Skeletal muscle cell (primary cell): ENCODE results near the gene CLASP1.

Source experiments
- DNase-seq: peaks from one replicate; pipeline ENCODE4 v3.0.0-alpha.2; 2010; ENCODE audit warnings: low read depth
- H3K4me3 ChIP-seq: 2 replicates; pipeline ENCODE4 v1.5.1; 2011; ENCODE audit warnings: low read depth, mild to moderate bottlenecking, control low read depth, low read length, moderate library complexity

CLASP1 gene

DNA sequence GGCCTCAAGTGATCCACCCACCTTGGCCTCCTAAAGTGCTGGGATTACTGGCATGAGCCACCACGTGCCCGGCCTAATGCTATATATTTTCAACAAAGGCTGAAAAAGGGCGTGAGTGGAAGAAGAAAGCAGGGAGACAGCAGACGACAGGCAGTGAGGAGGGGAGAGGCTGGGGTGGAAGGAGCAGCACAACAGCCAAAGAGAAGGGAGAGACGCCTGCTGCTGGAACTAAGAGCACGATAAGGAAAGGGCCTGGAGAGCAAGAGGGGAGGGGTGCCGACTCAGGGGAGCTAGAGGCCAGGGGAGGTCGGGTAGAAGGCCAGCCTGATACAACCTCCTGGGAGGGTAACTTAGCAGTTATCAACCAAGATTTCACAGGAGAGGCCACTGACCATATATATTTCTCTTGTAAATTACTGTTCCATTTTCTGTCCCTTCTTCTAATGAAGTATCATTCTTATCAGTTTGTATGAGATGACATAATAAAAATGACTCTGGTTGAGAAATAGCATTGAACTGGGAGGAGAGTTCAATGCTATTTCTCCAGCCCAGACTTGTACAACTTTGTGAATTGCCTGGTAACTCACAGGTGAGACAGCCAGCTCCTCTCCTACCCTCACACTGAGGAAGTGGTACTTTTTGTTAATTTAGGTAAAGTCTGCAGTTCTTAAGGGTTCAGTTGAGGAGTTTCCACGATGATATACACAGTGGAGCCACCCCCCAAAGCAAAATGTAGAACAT lies 124.4 kb downstream of the CLASP1 start:
- no peak overlapping the region for H3K4me3 ChIP-seq
- DNase-seq = no peak

GRCh38 chr2:121521359-121521758 lies 127.9 kb downstream of the CLASP1 start:
- DNase-seq = peak; percentile 47
- no peak overlapping the region for H3K4me3 ChIP-seq

DNA sequence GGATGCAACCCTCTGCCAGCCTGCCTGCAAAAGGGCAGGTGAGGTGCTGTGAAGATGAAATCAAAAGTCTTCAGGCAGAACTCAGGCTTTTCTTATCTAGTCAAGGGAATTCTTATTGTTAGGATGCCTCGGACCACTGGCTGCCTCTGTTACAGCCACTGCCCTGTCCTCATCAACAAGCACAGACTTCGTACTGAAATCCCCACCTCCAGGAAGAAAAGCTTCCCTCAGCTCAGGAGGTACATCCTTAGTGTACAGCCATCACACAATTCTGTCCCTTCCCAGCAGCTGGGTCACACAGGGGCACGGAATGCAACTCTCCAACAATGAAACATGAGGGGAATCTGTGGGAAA lies 128.6 kb downstream of the CLASP1 start:
- DNase-seq = no peak
- H3K4me3 ChIP-seq = no peak overlapping the region

- no peak overlapping the region for H3K4me3 ChIP-seq
- no peak for DNase-seq
Measured at GRCh38 chr2:121519732-121520640, 129.3 kb downstream of the CLASP1 start.

- no peak overlapping the region for H3K4me3 ChIP-seq
- no peak for DNase-seq
Measured at GRCh38 chr2:121519153-121519552, 130.1 kb downstream of the CLASP1 start.

- H3K4me3 ChIP-seq = no peak overlapping the region
- no peak for DNase-seq
Measured at GRCh38 chr2:121513597-121514333, 135.5 kb downstream of the CLASP1 start.

- no peak overlapping the region for H3K4me3 ChIP-seq
- no peak for DNase-seq
Measured at GRCh38 chr2:121510857-121511256, 138.4 kb downstream of the CLASP1 start.

DNA sequence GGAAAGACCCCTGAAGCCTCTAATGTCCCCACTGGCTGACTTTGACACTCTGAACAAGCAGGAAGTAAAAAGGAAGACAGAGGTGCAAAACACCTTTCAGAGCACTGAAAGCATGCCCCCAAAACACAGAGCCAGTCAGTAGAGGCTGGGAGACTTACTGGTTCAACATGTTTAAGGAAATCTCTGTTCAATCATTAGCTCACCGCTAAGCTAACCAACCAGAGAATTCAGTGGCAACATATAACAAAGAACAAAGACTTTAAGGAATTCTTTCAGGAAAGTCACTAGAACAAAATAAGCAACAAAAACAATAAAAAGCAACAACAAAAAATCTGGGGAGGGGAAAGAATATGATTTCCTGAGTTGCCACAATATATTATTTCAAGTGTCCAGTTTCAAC lies 142.6 kb downstream of the CLASP1 start:
- H3K4me3 ChIP-seq = no peak overlapping the region

DNA sequence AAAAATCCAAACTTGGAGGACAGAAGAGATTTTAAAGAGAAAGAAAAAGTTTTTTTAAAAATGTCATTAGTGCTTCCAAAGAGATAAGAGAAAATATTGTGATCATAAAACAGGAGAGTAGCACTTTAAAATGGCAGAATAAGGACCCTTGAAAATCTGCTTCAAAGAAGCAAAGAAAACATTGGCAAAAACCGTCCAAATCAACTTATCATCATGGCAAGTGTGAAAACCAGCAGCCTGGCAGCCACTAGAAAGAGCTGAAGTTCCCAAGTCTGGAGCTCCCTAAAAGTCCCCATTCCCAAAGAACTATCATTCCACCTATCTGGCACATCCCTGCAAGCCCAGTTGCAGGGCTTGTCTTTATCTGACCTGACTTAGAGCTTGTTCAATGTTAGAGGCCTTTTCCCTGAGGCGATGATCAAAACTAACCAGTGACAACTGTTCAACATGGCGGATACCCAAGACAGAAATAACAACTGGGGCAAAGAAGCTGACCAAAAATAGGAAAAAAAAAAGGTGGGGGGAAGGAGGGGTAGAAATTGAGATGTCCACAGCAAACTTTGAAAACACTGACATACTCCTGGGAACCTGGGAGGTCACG lies 143.2 kb downstream of the CLASP1 start:
- DNase-seq = no peak
- no peak overlapping the region for H3K4me3 ChIP-seq

More for the DNA sequence above, 142.6 kb downstream of the CLASP1 start:
- DNase-seq = no peak

- no peak overlapping the region for H3K4me3 ChIP-seq
- DNase-seq = peak; percentile 79
Measured at GRCh38 chr2:121505005-121505404, 144.3 kb downstream of the CLASP1 start.

GRCh38 chr2:121504316-121504715 lies 144.9 kb downstream of the CLASP1 start:
- no peak for DNase-seq
- H3K4me3 ChIP-seq = no peak overlapping the region

- no peak overlapping the region for H3K4me3 ChIP-seq
- peak; percentile 43 for DNase-seq
Measured at GRCh38 chr2:121502781-121503180, 146.5 kb downstream of the CLASP1 start.

DNA sequence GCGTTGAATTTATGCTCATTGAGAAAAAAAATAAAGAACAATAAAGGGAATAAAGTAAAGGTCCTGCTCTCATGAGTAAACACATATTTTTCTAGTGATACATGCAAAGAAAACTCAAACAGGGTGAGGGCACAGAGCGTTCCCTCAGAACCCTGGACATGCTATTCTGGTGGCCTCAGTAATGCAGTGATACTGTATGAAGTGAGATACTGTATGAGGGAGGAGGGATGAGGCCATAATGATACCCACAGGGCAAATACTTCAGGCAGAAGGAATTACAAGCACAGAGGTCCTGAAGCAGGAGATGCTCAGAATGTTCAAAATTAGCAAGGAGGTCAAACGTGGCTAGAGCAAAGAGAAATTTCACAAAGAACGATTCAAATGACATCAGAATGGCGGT lies 147.0 kb downstream of the CLASP1 start:
- peak; percentile 92 for DNase-seq
- H3K4me3 ChIP-seq = no peak overlapping the region

- no peak for DNase-seq
- no peak overlapping the region for H3K4me3 ChIP-seq
Measured at GRCh38 chr2:121501554-121501953, 147.7 kb downstream of the CLASP1 start.

DNA sequence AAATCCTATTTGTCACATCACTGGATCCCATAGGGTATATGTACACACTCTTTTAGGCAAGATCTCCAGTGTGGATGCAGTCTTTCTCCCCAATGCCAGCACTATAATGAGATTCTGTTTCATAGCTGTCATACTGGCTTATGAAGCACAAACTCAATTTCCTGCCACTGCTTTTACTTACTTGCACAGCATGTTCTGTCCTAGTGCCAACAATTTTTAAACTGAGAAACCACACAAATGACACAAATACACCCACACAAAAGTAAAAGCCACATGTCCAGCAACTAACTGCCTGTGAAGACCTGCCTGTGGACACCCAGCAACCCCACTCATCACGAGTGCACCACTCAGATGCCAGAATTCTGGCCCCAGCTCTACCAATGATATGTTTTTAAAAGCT lies 148.2 kb downstream of the CLASP1 start:
- DNase-seq = peak; percentile 90
- no peak overlapping the region for H3K4me3 ChIP-seq

DNA sequence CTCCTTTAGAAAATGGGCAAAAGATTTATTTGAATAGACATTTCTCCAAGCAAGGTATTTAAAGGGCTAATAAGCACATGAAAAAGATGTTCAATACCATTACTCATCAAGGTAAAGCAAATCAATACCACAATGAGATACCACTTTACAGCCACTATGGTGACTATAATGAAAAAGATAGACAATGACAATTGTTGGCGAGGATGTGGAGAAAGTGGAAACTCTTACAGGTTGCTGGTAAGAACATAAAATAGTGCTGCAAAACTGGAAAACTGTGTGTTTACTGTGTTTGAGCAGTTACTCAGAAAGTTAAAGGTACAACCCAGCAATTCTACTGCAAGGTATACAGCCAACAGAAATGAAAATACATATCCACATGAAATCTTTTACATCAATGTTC lies 150.5 kb downstream of the CLASP1 start:
- H3K4me3 ChIP-seq = no peak overlapping the region
- DNase-seq = no peak

DNA sequence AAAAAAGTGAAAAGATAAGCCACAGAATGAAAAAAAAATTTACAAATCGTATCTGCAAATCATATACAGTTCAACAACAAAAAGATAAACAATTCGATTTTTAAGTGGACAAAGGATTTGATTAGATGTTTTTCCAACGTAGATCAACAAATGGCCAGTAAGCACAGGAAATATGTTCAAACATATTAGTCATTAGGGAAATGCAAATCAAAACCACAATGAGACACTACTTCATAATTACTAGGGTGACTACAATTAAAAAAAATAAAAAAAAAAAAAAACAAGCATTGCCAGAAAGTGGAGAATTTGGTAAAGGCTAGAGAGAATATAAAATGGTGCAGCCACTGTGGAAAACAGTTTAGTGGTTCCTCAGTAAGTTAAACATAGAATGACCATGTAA lies 156.9 kb downstream of the CLASP1 start:
- H3K4me3 ChIP-seq = no peak overlapping the region
- DNase-seq = no peak

- no peak for DNase-seq
- no peak overlapping the region for H3K4me3 ChIP-seq
Measured at GRCh38 chr2:121491518-121491917, 157.7 kb downstream of the CLASP1 start.

DNA sequence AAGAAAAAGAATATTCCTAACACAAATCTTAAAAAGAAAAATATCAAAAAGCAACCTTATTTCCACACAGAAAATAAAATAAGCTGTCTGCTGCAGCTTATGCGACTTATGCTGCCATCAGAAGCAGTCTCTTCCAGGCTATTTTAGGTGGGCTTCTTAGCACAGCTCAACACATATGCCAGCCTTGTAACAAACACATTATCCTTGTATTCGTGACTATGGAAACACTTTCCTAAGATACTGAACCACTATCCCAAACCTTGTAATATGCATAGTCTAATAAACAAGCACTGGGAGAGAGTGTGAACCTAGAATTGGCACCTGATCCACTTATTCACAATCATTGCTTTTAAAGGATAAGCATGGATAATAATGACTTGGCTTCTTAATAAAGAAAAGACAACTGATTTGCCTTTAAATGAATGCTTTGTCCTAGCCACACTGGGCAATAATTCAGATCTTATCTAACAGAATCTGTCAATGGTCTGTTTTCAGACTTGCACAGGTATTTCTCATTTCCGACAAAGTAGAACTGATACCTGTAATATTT lies 158.6 kb downstream of the CLASP1 start:
- no peak for DNase-seq
- no peak overlapping the region for H3K4me3 ChIP-seq
